GM12891 (cell line): Measurements from ENCODE around the gene GGCX.

Experiments
- POLR2A ChIP-seq: IDR thresholded peaks from 2 replicates; pipeline ENCODE4 v1.6.1; 2011; ENCODE audit warnings: low read depth, low read length, control low read depth
- POLR2AphosphoS5 ChIP-seq: IDR thresholded peaks from 2 replicates; pipeline ENCODE4 v1.6.1; 2011; ENCODE audit warnings: low read depth, low read length, control low read depth
- POU2F2 ChIP-seq: IDR thresholded peaks from 2 replicates; pipeline ENCODE4 v1.6.1; 2011; ENCODE audit warnings: low read depth, mild to moderate bottlenecking, control low read depth, low read length, moderate library complexity
- TAF1 ChIP-seq: IDR thresholded peaks from 2 replicates; pipeline ENCODE4 v1.6.1; 2011; ENCODE audit warnings: low read depth, low read length, control low read depth

DNA sequence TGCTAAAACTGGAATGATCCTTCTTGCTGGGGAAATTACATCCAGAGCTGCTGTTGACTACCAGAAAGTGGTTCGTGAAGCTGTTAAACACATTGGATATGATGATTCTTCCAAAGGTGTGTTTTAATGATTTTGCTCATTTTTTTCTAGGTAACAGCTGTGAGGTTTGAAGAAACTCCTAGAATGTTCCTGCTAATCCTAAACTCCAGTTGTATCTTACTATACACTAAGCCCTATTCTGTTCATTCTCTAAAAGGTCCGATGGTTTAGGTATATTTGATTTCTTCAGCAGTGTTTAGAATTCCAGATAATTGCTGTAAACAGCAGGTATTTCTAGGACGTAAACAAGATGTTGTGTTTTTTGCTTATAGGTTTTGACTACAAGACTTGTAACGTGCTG is 20.0 kb downstream of the GGCX start:
- TF ChIP-seq POLR2A, result no peak
- TF ChIP-seq POU2F2, result no peak
- TF ChIP-seq POLR2AphosphoS5, result no peak
- no peak for TF ChIP-seq TAF1
